HG03196 (cell line): Measurements from ENCODE around the gene USP10.

ENCODE experiments used
- ATAC-seq: cut with Tn5 transposase; IDR thresholded peaks from one replicate; pipeline ENCODE4 v1.9.1; 2021; ENCODE audit not compliant: unreplicated experiment

USP10 gene

DNA sequence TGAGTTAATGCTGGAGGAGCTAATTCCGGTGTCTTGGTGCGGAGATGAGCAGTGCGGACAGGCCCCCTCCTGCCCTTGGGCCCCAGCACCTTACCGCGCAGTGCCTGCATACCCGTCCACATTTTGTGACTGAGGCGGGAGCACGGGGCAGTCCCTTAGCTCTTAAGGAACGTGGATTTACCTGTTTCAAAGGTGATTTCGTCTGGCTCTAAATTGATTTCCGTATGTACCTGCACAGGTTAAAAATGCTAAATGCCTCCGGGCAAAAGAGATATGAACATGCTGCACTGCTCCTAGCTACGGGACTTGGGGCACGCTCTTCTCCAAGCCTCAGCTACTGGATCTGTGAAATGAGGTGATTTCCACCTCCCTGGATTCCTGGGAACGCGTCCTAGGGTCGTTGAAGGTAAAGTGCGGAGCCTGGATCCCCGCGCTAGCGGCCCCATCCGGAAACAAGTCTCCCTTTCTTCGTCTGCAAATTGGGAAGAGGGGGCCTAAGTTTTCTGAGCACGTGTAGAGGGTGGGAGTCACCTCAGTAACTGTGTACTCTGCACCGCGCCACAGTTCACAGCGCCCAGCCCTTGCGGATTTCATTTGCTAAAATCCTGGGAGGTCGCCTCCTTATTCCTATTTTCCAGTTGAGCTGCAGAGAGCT, 119.3 kb downstream of the USP10 start:
- no peak for ATAC-seq

DNA sequence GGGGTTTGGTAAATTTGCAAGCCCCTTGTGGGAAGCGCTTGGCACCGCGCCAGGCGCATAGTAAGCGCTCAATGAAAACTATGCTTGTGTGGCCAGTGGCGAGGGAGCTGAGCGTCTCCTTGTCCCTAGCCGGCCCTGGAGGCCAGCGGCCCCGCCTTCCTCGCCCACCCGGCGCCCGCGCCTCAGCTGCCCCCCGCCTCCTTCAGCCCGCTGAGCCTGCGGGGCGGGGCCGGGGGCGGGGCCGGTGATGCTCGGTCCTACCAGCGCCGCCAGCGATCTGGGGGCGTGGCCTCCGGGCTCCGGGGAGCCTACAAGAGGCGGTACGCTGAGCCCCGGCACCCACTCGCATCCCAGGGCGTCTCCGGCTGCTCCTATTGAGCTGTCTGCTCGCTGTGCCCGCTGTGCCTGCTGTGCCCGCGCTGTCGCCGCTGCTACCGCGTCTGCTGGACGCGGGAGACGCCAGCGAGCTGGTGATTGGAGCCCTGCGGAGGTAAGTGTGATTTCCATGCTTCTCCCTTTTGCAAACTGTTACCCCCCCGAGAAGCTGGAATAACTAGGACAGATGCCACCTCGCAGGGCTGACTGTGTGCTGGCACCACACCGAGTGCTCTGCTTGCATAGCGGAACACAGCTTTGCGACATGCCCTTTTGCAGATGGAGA, 120.0 kb downstream of the USP10 start, which contains the start of gene CRISPLD2:
Gene CRISPLD2 (plus strand): TSS at position 342 of the 661 bp plus-strand sequence. CDS start 18,511 bp downstream, outside the sequence.
- ATAC-seq: no peak

DNA sequence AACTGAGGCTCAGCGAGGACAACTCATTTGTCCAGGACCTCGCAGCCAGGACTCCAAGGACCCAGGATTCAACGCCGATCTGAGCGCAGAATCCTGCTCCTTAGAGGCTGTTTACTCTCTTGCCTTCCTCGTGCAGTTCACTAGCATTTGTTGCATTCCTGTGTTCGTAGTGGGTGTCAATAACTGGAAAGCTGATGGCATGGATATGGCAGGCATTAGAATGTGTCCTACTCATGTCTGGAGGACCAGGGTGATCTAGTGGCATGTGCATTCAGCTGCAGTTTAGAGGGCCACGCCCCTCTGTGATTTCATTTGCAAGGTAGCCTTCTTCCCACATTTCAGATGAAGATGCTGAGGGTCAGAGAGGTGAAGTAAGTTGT, 120.5 kb downstream of the USP10 start:
- no peak for ATAC-seq

DNA sequence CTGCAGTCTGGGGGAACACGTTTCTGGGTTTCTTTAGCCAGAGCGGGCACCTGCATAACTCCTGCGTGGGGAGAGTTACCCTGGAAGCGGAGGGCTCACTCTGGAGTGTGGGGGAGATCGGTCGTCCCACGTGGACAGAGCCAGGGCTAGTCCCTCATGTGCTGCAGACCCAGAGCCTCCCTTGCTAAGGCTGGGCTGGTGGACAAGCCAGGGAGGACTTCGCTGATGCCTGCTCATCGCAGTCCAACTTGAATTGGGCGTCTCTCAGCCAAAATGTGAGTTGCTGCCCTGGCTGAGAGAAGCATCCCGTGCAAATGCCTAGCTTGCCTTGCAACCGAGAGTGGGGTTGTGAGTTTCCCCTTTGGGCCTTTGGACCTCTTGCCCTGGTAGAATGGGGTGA, 121.0 kb downstream of the USP10 start:
- ATAC-seq: no peak

DNA sequence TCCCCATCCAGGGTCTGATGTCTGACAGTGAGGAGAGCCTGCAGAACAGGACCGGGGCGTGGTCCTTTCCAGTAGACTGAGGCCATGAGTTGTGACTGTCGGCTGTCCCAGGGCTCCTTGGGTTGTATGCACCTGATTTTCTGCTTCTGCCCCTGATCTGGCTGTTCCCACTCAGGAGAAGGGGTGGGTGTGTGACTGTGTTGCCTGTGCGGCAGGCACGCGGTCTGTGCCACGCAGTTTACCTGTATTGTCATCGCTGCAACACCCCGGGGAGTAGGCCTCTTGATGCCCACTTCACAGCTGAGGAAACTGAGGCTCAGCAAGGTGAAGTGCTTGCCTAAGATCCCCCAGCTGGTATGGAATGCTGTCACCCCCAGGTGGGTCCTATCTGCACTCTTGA, 121.4 kb downstream of the USP10 start:
- ATAC-seq: no peak

DNA sequence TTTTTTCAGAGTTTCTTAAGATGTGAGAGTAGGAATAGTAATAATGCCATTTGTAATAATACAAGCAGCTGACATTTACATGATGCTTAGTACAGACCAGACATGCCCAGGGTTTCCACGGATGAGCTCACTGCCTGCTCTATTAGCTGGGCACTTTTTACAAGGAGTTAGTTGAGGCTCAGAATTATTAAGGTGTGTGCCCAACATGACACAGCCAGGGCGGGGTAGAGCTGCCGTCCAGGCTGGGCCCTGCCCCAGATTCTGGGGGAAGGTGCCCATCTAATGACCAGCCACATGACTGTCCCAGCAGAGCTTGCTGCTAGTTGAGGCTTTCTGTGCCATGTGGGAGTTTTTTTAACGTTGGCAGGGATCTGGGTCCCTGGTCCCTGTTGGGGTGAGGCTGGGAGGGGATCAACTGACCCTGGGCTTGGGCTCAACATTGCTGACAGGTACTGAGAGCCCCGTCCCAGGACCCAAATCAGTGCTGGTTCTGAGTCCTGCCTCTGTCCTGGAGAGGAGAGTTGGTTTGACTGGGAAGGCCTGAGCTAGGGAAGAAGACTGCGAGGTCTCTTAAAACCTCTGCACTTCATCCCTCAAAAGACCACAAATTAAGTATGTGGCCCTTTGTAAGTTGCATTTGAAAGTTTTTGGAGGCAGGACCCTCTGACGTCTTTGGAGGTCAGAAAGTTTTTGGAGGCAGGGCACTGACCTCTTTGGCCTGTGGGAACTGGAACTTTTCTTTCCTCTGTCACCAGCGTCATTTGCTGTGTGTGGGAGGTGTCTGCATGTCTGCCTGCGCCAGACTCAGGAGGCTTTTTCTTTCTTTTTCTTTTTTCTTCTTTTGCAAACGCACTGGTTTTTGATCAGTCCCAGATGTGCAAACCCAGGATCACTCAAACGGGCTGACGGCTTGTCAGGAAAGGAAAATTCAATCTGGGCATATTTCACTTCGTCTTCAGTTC, 122.2 kb downstream of the USP10 start:
- ATAC-seq: no peak

DNA sequence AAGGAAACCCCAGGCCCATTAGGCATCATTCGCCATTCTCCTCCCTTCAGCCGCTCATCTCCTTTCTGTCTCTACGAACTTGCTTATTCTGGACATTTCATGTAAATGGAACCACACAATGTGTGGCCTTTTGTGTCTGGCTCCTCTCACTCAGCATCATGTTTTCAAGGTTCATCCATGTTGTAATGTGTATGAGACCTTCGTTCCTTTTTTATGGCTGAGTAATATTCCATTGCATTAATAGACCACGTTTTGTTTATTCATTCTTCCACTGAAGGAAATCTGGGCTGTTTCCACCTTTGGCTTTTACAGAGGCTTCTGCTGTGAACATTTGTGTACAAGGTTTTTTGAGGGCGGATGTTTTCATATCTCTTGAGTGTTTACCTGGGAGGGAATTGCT, 123.2 kb downstream of the USP10 start:
- ATAC-seq: no peak

DNA sequence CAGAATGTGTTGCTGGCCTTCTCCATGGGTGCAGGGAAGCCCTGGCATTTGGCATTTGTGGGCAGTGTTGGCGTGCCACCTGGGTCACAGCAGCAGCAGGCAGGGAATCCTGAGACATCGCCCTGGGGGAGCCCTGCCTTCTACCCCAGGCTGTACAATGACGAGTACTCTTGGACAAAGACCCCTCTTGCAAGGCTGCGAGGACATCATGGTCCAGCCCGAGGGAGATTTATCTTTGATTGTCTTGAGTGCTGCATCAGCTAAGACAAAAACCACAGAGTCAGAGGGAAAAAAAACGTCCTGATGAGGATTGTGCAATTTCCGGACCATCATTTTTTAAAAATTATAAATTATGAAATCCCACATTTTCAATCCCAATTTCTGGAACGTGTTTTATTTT, 123.7 kb downstream of the USP10 start:
- no peak for ATAC-seq

DNA sequence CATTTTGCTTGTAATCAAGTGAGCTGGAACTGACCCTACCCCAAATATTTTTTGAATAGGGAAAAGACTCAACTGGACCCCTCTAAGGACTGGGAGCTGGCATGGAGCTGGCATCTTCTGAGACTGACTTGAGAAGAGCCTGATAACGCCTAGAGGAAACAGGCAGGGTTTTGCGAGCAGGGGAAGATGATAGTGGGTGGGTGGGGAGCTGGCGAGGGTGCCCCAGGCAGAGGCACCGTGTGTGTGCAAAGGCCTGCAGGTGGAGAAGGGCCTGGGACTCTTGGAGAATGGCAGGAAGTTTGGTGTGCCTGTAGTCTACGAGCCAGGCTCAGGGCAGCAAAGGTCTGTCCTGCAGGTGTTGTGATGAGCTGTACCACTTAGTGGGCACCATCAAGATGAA, 124.1 kb downstream of the USP10 start:
- no peak for ATAC-seq

DNA sequence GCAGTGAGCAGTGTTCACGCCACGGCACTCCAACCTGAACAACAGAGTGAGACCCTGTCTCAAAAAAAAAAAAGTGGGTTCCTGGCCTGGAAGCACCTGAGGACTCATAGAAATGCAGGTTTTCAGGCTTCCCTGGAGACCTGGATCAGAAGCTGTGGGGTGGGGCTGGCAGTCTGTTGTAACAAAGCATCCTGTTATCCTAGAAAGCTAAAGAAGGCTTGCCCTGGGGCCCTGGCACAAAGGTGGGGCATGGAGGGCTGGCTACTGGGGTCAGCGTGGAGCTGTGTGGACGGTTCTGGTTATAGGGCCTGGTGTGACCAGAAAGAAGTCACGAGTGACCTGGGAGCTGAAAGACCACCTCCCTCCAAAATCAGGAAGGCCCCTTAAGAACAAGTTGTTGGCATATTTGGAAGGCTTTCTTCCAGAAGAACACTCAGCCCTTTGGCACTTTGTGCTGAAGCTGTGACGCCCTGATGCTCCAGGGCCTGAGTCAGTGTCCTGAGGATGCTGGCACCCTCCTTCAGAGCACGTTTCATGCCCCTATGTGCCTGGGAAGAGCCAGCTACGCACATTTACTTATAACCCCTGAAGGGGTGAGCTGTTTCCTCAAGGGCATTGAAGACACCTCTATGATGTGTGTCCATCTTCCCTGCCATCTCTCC, 126.2 kb downstream of the USP10 start:
- ATAC-seq: no peak

DNA sequence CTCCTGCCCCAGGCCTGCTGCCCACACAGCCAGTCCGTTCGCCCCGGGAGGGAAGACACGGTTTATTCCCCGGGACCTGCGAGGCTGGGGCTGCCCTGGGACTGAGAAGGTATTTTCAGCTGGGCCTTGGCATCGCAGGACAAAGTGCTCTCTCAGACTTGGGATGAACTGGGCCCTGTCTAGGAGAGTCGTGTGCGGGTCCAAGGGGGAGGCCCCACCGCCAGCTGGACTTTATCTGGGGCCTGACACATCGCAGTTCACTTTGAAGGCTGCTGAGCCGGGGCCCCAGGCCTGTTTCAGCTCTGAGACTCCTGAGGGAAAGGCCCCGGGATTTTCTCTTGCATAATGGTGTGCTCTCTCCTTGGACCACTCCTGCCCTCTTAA, 126.8 kb downstream of the USP10 start:
- no peak for ATAC-seq

DNA sequence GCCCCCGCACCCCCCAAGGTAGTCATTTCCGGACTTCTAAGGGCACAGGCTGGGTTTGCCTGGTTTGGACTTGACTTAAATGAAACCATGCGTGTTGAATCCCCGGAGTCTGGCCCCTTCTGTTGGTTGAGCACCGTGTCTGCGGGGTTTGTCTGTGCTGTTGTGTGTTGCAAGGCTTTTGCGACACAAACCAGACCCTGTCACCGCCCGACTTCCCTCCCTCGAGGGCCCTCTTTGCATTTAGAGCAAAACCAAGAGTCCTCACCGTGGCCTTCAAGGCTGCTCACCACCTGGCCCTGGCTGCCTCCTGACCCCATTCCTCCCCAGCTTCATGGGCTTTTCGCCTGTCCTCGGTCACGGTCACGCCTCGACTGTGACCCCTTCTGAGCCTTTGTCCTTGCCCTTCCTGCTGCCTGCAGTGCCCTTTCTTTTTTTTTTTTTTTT, 127.4 kb downstream of the USP10 start:
- ATAC-seq: no peak

DNA sequence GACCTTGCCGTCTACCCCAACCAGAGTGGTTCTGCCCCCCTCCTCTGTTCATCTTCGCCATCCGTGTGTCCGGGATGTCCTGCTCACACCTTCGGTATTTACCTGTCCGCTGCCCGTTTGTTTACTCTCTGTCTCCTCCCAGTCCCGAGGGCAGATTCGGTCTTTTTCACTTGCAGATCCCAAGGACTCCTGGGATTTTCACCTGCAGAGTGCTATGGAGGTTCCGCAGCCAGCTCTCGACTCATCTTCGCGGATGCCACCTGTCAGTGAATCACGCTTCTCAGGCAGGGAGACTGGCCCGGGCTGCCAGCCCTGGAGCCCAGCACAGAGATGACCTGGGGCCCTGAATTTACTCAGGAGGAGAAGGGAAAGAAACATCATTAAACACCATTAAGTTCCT, 128.1 kb downstream of the USP10 start:
- no peak for ATAC-seq

DNA sequence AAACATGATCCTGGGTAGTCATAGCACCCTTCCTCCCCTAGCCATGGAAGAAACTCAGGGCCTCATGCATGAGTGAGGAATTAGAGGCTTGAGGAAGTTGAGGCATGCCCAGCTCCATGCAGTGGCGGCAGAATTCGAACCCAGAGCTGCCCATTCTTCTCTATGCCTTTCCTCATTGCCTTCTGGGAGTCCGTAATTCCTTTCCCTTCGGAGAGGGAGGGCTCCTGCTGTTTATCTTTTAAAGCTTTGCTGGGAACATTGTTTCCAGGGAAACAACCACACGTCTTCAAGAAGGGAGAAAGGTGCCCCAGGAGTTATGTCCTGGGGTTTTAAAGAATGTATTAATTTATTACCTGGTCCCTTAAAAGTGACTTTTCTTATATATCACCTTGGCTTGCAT, 128.5 kb downstream of the USP10 start:
- ATAC-seq: no peak
